Lung (tissue), 12 donors: ENCODE data around the gene DARS1. TPM values are rescaled to one million over a fixed set of nuclear protein-coding genes. Genes with fewer than 3 reads are reported as not detected.

Source experiments
- ATAC-seq: fragments of 200-7000 bp; cut with Tn5 transposase; one replicate; pipeline ENCODE4 v1.9.1; 2020; ENCODE audit warnings: moderate number of reproducible peaks; ENCODE audit not compliant: insufficient read depth, low FRiP score
- DNase-seq, 3 donors: peaks; one replicate each; pipeline ENCODE4 v3.0.0-alpha.2; 2013 to 2017
- H3K27ac ChIP-seq, 2 donors: one replicate each; pipeline ENCODE4 v1.5.1; 2013; ENCODE audit warnings: mild to moderate bottlenecking in 2 of 2, moderate library complexity in 2 of 2, control low read depth in 1 of 2, inconsistent platforms in 1 of 2, low read depth in 1 of 2, low read length in 1 of 2
- H3K27me3 ChIP-seq, 3 donors: one replicate each; pipeline ENCODE4 v1.5.1; 2013; ENCODE audit warnings: low read length in 2 of 3; ENCODE audit not compliant: control insufficient read depth in 3 of 3, insufficient read depth in 3 of 3
- H3K36me3 ChIP-seq, 4 donors: one replicate each; pipeline ENCODE4 v1.5.1; 2013; ENCODE audit warnings: low read length in 4 of 4, mild to moderate bottlenecking in 1 of 4, moderate library complexity in 1 of 4; ENCODE audit not compliant: control insufficient read depth in 4 of 4, insufficient read depth in 4 of 4
- H3K4me1 ChIP-seq, 5 donors: one replicate each; pipeline ENCODE4 v1.5.1; 2013; ENCODE audit warnings: low read length in 5 of 5, mild to moderate bottlenecking in 2 of 5, moderate library complexity in 1 of 5; ENCODE audit not compliant: control insufficient read depth in 5 of 5, insufficient read depth in 5 of 5
- H3K4me3 ChIP-seq: one replicate; pipeline ENCODE4 v1.5.1; 2013; ENCODE audit warnings: mild to moderate bottlenecking, control low read depth, moderate library complexity
- H3K9ac ChIP-seq, 2 donors: one replicate each; pipeline ENCODE4 v1.5.1; 2013; ENCODE audit warnings: low read length in 2 of 2, control low read depth in 1 of 2; ENCODE audit not compliant: insufficient read depth in 1 of 2
- H3K9me3 ChIP-seq, 4 donors: one replicate each; pipeline ENCODE4 v1.5.1; 2013; ENCODE audit warnings: low read length in 3 of 4, mild to moderate bottlenecking in 1 of 4, moderate library complexity in 1 of 4; ENCODE audit not compliant: control insufficient read depth in 4 of 4, insufficient read depth in 3 of 4
- WGBS, 2 donors: extraction: QIAGEN DNeasy Blood & Tissue Kit; methylation state at CpG; one replicate each; pipeline ENCODE4 v1.1.7; 2013; 5-methylcytosine and 5-hydroxymethylcytosine counted together
- polyA plus RNA-seq, 2 donors: library from polyadenylated mRNA; stranded (reverse); fragments of 200-250 nt; gene quantifications; one replicate each; pipeline ENCODE4 v1.2.1, GENCODE V29; 2013
- total RNA-seq, 2 donors: library from RNA; depleted of rRNA in 1 of 2; stranded (reverse); fragments of >200 nt in 1 of 2; gene quantifications; one replicate each; pipeline ENCODE4 v1.2.1, GENCODE V29; 2014 to 2021
- TF ChIP-seq, protein P1 (sequence below): IDR thresholded peaks from 2 replicates; pipeline ENCODE4 v1.5.1; 2012; ENCODE audit warnings: mild to moderate bottlenecking; ENCODE audit errors: control extremely low read depth, extremely low read depth
- donor health status: control.
- donor health status: control.
- donor health status: Bipolar disorder and iron deficiency.
- donor health status: healthy.
- donor health status: DM: yes; HTN: yes; CAD: no.

Gene DARS1
- total and polyA plus RNA-seq, 4 donors: 47.2 to 77.9 (median 58.7) TPM

DNA sequence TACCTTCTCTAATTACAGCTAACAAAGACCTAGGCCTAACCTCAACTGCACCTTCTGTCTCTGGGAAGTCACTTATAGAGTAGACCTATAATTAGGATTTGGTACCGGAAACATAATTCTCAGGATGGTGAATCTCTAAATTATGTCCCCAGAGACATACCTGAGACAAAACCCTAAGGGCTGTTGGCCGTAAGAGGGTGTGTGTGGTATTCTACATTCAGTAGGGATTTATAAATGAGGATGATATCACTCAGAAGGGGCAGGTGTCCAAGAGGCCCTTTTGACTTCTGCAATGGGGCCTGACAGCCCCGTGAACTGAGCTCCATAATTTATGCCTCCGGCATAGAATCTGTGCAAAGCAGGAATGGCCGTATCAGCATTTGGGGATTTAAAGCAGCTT lies 13.5 kb upstream of the DARS1 start:
- Histone ChIP-seq H3K4me1 (peaks cover 0 to 4% (median 0%) of the 10 kb centered on the region in 5 donors), H3K36me3 (no peaks in the 10 kb centered on the region), H3K27ac (no peak overlapping the region), H3K9ac (no peak overlapping the region), H3K4me3 (no peak overlapping the region), H3K9me3 (no peaks in the 10 kb centered on the region), H3K27me3 (no peaks in the 10 kb centered on the region)
- TF ChIP-seq, protein P1, sequence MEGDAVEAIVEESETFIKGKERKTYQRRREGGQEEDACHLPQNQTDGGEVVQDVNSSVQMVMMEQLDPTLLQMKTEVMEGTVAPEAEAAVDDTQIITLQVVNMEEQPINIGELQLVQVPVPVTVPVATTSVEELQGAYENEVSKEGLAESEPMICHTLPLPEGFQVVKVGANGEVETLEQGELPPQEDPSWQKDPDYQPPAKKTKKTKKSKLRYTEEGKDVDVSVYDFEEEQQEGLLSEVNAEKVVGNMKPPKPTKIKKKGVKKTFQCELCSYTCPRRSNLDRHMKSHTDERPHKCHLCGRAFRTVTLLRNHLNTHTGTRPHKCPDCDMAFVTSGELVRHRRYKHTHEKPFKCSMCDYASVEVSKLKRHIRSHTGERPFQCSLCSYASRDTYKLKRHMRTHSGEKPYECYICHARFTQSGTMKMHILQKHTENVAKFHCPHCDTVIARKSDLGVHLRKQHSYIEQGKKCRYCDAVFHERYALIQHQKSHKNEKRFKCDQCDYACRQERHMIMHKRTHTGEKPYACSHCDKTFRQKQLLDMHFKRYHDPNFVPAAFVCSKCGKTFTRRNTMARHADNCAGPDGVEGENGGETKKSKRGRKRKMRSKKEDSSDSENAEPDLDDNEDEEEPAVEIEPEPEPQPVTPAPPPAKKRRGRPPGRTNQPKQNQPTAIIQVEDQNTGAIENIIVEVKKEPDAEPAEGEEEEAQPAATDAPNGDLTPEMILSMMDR: no peak
- 97% methylated on average over 5 of the region's 5 CpGs for WGBS, 2 donors
- ATAC-seq (no peak), DNase-seq (no peak)

DNA sequence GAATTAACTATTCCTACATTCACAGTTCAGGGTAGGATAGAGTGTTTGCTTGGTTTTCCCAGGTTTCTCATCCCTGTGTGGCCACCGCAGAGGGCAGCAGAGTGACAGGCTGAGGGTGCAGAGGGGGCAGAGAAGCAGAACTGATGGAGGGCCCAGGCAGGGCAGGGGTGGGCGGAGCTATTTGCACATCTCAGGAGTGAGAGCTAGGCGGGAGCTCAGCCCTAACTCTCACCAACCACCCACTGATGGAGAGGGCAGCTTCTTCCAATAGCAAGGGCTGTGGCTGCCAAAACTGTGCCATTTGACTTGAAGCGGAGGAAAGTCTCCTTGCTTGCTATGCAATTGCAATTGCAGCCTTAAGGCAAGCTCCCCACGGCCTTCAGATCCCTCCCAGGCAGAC lies 12.0 kb upstream of the DARS1 start:
- WGBS, 2 donors: 31 to 62% methylated on average over 5 of the region's 5 CpGs
- ATAC-seq (no peak), DNase-seq (no peak)
- Histone ChIP-seq H3K9ac (no peak overlapping the region), H3K4me1 (peaks cover 0 to 4% (median 0%) of the 10 kb centered on the region in 5 donors), H3K36me3 (no peaks in the 10 kb centered on the region), H3K9me3 (no peaks in the 10 kb centered on the region), H3K27ac (no peak overlapping the region), H3K4me3 (no peak overlapping the region), H3K27me3 (no peaks in the 10 kb centered on the region)
- TF ChIP-seq, protein P1: no peak

DNA sequence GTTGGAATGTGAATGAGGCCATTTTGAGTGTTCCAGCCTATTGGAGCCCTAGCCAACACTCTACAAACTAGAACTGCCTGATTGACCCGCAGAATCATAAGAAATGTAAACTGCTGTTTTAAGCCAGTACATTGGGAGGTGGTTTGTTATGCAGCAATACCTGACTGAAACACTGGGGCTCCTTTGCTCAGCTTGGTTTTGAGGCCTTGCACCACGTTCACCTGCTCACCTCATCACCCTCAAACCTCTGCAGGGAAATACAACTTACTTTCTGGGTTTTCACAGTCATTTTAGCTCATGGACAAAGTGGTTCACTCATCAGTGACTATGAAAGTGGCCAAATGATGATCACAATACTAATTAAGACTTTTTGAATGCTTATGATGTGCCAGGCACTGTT lies 10.9 kb upstream of the DARS1 start:
- H3K9me3 ChIP-seq: no peaks in the 10 kb centered on the region
- H3K4me1 ChIP-seq: peaks cover 0 to 4% (median 0%) of the 10 kb centered on the region in 5 donors
- no peaks in the 10 kb centered on the region for H3K36me3 ChIP-seq
- WGBS, 2 donors: 93 to 96% methylated on average over 2 of the region's 2 CpGs
- ATAC-seq (no peak), DNase-seq (no peak)
- TF ChIP-seq, protein P1: no peak
- no peak overlapping the region for H3K9ac ChIP-seq
- no peak overlapping the region for H3K27ac ChIP-seq
- no peak overlapping the region for H3K4me3 ChIP-seq
- no peaks in the 10 kb centered on the region for H3K27me3 ChIP-seq

DNA sequence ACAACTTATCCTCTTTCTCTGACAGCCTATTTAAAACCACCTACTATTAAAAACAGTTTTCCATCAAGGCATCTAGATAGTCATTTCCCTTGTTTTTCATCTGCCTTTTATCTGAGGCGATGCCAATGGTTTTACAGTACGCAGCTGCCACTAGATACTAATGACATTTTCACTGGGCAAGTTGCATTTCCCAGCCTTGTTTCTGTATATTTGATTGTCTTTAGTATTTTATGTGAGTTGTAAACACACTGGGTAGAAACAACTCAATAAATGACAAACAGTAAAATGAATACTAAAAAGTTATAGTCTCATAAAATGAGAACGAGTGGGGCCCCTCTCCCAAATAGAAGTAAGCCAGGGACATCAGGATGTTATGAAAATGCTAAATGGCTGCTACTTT lies 8.9 kb upstream of the DARS1 start:
- WGBS, 2 donors: 66 to 79% methylated on average over 3 of the region's 3 CpGs
- no peak for ATAC-seq

More for the DNA sequence above, 8.9 kb upstream of the DARS1 start:
- no peak for DNase-seq
- Histone ChIP-seq H3K4me1 (peaks cover 0 to 4% (median 0%) of the 10 kb centered on the region in 5 donors), H3K27me3 (no peaks in the 10 kb centered on the region), H3K27ac (no peak overlapping the region), H3K36me3 (no peaks in the 10 kb centered on the region), H3K4me3 (no peak overlapping the region), H3K9me3 (no peaks in the 10 kb centered on the region), H3K9ac (no peak overlapping the region)
- TF ChIP-seq, protein P1: no peak
